ENCODE measurements around the gene SPZ1.
"Not testable (repeated sequence)": the region's sequence is repeated elsewhere in the genome, so short reads cannot be mapped to it uniquely, and the experiment has no call there.

Gene SPZ1

GRCh38 chr5:80319702-80320101, at the start of gene SPZ1:
TSS of gene SPZ1 (plus strand) at chr5:80320002. CDS start at chr5:80320216, 214 bp downstream.
- Histone ChIP-seq H2AFZ (ENCODE audit: low read length, unreplicated experiment) (no peak within 1 kb of the TSS), H3K4me1 (ENCODE audit: control insufficient read depth, insufficient read depth, low read length, unreplicated experiment) (no peaks in the 10 kb centered on the region), H3K4me3 (ENCODE audit: low read depth, low read length) (no peak within 1 kb of the TSS), H3K27ac (ENCODE audit: low read depth, low read length) (no peak within 1 kb of the TSS), H3K27me3 (ENCODE audit: insufficient read depth, low read length) (peaks cover 44% of the 10 kb centered on the region), H3K36me3 (ENCODE audit: insufficient read depth, low read length) (no peaks in the 10 kb centered on the region), H3K79me2 (ENCODE audit: control insufficient read depth, insufficient read depth, low read length, unreplicated experiment) (no peaks in the 10 kb centered on the region)

- not testable (repeated sequence) for H3K27ac ChIP-seq (ENCODE audit: low read depth, low read length); H2AFZ ChIP-seq (ENCODE audit: low read length, unreplicated experiment); H3K4me3 ChIP-seq (ENCODE audit: low read depth, low read length); H3K79me2 ChIP-seq (ENCODE audit: control insufficient read depth, insufficient read depth, low read length, unreplicated experiment); H3K27me3 ChIP-seq (ENCODE audit: insufficient read depth, low read length); H3K4me1 ChIP-seq (ENCODE audit: control insufficient read depth, insufficient read depth, low read length, unreplicated experiment); H3K36me3 ChIP-seq (ENCODE audit: insufficient read depth, low read length)
These were observed 49.3 kb upstream of the SPZ1 start for GRCh38 chr5:80270543-80270942.

DNA sequence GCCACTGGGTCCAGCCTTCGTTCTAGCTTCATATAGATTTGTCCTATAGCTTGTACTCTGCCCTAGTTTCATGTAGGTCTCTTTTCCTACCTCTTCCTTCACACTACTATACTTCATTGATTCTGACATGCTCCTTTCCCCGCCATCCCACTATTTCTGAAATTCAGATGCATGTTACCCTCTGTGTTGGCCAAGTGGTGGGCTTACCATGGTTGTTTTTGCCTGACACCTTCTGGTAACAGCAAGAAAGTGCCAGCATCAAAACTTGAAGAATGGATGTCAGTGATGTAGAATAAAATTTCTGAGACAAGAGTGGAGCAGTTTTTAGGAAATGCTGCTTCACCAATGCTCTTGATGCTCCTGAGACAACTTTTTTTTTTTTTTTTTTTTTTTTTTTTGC, 44.5 kb upstream of the SPZ1 start:
- no peaks in the 10 kb centered on the region for H3K27me3 ChIP-seq (ENCODE audit: insufficient read depth, low read length)
- no peaks in the 10 kb centered on the region for H3K4me1 ChIP-seq (ENCODE audit: control insufficient read depth, insufficient read depth, low read length, unreplicated experiment)
- H3K4me3 ChIP-seq (ENCODE audit: low read depth, low read length), result no peak overlapping the region
- H2AFZ ChIP-seq (ENCODE audit: low read length, unreplicated experiment), result no peak overlapping the region
- no peak overlapping the region for H3K27ac ChIP-seq (ENCODE audit: low read depth, low read length)
- no peaks in the 10 kb centered on the region for H3K79me2 ChIP-seq (ENCODE audit: control insufficient read depth, insufficient read depth, low read length, unreplicated experiment)
- no peaks in the 10 kb centered on the region for H3K36me3 ChIP-seq (ENCODE audit: insufficient read depth, low read length)

DNA sequence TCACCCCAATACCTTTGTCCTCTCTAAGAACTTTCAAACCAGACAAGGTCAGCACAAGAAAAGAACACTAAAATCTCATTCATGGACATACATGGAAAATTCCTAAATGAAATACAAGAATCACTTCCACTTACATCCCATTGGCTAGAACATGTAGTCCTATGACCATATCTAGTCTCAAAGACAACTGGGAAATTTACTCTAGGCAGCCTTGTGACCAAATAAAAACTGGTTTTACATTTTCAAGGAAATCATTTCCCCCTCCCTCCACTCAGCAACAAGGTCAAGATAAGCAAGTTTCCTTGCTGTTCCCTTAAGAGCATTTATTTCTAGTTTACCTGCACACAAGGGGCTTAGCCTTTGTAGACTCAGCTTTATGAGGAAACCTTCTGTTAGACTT, 43.6 kb upstream of the SPZ1 start:
- no peaks in the 10 kb centered on the region for H3K4me1 ChIP-seq (ENCODE audit: control insufficient read depth, insufficient read depth, low read length, unreplicated experiment)
- no peaks in the 10 kb centered on the region for H3K27me3 ChIP-seq (ENCODE audit: insufficient read depth, low read length)
- H3K36me3 ChIP-seq (ENCODE audit: insufficient read depth, low read length), result no peaks in the 10 kb centered on the region
- H2AFZ ChIP-seq (ENCODE audit: low read length, unreplicated experiment), result no peak overlapping the region
- H3K79me2 ChIP-seq (ENCODE audit: control insufficient read depth, insufficient read depth, low read length, unreplicated experiment), result no peaks in the 10 kb centered on the region
- H3K27ac ChIP-seq (ENCODE audit: low read depth, low read length), result no peak overlapping the region
- no peak overlapping the region for H3K4me3 ChIP-seq (ENCODE audit: low read depth, low read length)

DNA sequence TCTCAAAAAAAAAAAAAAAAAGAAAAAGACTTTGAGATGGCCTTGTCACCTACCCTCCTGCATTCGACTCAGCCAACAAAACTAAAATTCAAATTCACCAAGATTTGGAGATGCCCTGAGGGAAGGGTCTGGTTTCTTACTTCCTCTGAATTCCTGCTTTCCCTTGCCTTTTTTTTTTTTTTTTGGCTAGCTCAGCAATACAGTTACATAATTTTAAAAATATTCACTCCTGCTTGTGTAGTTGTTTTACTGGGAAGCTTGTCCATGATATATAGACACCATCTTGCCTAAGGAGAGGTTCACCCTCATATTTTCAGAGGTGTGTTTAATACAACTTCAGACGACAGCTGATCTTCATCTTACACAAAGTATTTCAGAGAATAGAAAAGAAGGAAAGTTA, 42.6 kb upstream of the SPZ1 start:
- Histone ChIP-seq H3K4me1 (ENCODE audit: control insufficient read depth, insufficient read depth, low read length, unreplicated experiment) (no peaks in the 10 kb centered on the region), H3K79me2 (ENCODE audit: control insufficient read depth, insufficient read depth, low read length, unreplicated experiment) (no peaks in the 10 kb centered on the region), H3K27ac (ENCODE audit: low read depth, low read length) (no peak overlapping the region), H3K4me3 (ENCODE audit: low read depth, low read length) (no peak overlapping the region), H3K27me3 (ENCODE audit: insufficient read depth, low read length) (no peaks in the 10 kb centered on the region), H3K36me3 (ENCODE audit: insufficient read depth, low read length) (no peaks in the 10 kb centered on the region), H2AFZ (ENCODE audit: low read length, unreplicated experiment) (no peak overlapping the region)

DNA sequence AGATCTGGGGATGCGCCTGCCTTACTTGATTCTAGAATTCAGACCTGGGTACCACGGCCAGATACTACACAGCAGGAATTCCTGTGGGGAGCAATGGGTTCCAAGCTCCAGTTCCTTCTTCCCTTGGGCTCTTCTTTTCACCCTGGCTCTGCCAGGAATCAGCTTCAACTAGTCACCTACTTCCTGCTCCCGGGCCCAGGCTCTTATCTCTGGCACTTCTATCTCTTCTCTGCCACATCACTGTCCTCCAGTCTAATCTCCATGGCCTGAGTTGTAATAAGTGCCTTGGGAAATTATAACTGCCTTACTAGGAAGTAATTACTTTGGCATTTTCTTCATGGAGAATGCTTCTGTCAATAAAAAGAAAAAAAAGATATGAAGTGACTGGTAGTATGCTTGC, 37.7 kb upstream of the SPZ1 start:
- Histone ChIP-seq H3K4me1 (ENCODE audit: control insufficient read depth, insufficient read depth, low read length, unreplicated experiment) (no peaks in the 10 kb centered on the region), H2AFZ (ENCODE audit: low read length, unreplicated experiment) (no peak overlapping the region), H3K79me2 (ENCODE audit: control insufficient read depth, insufficient read depth, low read length, unreplicated experiment) (no peaks in the 10 kb centered on the region), H3K36me3 (ENCODE audit: insufficient read depth, low read length) (no peaks in the 10 kb centered on the region), H3K27me3 (ENCODE audit: insufficient read depth, low read length) (peaks cover 13% of the 10 kb centered on the region), H3K27ac (ENCODE audit: low read depth, low read length) (no peak overlapping the region), H3K4me3 (ENCODE audit: low read depth, low read length) (no peak overlapping the region)

DNA sequence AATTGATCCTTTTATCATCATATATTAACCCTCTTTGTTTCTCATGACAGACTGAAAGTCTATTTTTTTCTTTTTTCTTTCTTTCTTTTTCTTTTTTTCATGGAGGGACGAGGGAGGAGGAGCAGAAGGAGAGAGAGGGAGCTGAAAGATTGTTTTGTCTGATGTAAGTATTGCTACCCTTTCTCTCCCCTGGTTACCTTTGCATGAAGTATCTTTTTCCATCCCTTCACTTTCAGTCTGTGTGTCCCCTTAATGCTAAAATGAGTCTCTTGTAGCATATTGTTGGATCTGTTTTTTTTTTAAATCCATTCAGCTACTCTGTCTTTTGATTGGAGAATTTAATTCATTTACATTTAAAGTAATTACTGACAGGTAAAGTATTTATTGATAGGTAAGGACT, 36.4 kb upstream of the SPZ1 start:
- H3K79me2 ChIP-seq (ENCODE audit: control insufficient read depth, insufficient read depth, low read length, unreplicated experiment), result no peaks in the 10 kb centered on the region
- H3K4me3 ChIP-seq (ENCODE audit: low read depth, low read length), result no peak overlapping the region
- H3K27ac ChIP-seq (ENCODE audit: low read depth, low read length), result no peak overlapping the region
- H2AFZ ChIP-seq (ENCODE audit: low read length, unreplicated experiment), result no peak overlapping the region
- H3K27me3 ChIP-seq (ENCODE audit: insufficient read depth, low read length), result peaks cover 13% of the 10 kb centered on the region
- no peaks in the 10 kb centered on the region for H3K36me3 ChIP-seq (ENCODE audit: insufficient read depth, low read length)
- H3K4me1 ChIP-seq (ENCODE audit: control insufficient read depth, insufficient read depth, low read length, unreplicated experiment), result no peaks in the 10 kb centered on the region

DNA sequence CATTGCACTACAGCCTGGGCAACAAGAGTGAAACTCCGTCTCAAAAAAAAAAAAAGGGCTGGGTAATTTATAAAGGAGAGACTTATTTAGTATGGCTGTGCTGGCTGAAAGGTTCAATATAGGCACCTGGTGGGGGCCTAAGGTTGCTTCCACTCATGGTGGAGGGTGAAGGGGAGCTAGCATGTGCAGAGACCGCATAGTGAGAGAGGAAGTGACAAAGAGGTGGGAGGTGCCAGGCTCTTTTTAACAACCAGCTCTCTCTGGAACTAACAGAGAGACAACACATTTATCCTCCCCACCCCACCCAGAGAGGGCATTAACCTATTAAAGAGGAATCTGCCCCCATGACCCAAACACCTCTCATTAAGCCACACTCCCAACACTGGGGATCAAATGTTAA, 35.1 kb upstream of the SPZ1 start:
- H3K27ac ChIP-seq (ENCODE audit: low read depth, low read length), result no peak overlapping the region
- no peaks in the 10 kb centered on the region for H3K36me3 ChIP-seq (ENCODE audit: insufficient read depth, low read length)
- H3K27me3 ChIP-seq (ENCODE audit: insufficient read depth, low read length), result peaks cover 13% of the 10 kb centered on the region
- H3K4me1 ChIP-seq (ENCODE audit: control insufficient read depth, insufficient read depth, low read length, unreplicated experiment), result no peaks in the 10 kb centered on the region
- H2AFZ ChIP-seq (ENCODE audit: low read length, unreplicated experiment), result no peak overlapping the region
- no peak overlapping the region for H3K4me3 ChIP-seq (ENCODE audit: low read depth, low read length)
- no peaks in the 10 kb centered on the region for H3K79me2 ChIP-seq (ENCODE audit: control insufficient read depth, insufficient read depth, low read length, unreplicated experiment)

- H3K27me3 ChIP-seq (ENCODE audit: insufficient read depth, low read length), result peaks cover 22% of the 10 kb centered on the region
- no peak overlapping the region for H3K27ac ChIP-seq (ENCODE audit: low read depth, low read length)
- H3K36me3 ChIP-seq (ENCODE audit: insufficient read depth, low read length), result no peaks in the 10 kb centered on the region
- no peaks in the 10 kb centered on the region for H3K79me2 ChIP-seq (ENCODE audit: control insufficient read depth, insufficient read depth, low read length, unreplicated experiment)
- H2AFZ ChIP-seq (ENCODE audit: low read length, unreplicated experiment), result no peak overlapping the region
- no peak overlapping the region for H3K4me3 ChIP-seq (ENCODE audit: low read depth, low read length)
- no peaks in the 10 kb centered on the region for H3K4me1 ChIP-seq (ENCODE audit: control insufficient read depth, insufficient read depth, low read length, unreplicated experiment)
These were observed 31.6 kb upstream of the SPZ1 start for GRCh38 chr5:80288177-80288576.

GRCh38 chr5:80289320-80289719, 30.5 kb upstream of the SPZ1 start:
- no peaks in the 10 kb centered on the region for H3K36me3 ChIP-seq (ENCODE audit: insufficient read depth, low read length)
- peaks cover 22% of the 10 kb centered on the region for H3K27me3 ChIP-seq (ENCODE audit: insufficient read depth, low read length)
- no peaks in the 10 kb centered on the region for H3K79me2 ChIP-seq (ENCODE audit: control insufficient read depth, insufficient read depth, low read length, unreplicated experiment)
- H2AFZ ChIP-seq (ENCODE audit: low read length, unreplicated experiment), result no peak overlapping the region
- no peak overlapping the region for H3K27ac ChIP-seq (ENCODE audit: low read depth, low read length)
- no peaks in the 10 kb centered on the region for H3K4me1 ChIP-seq (ENCODE audit: control insufficient read depth, insufficient read depth, low read length, unreplicated experiment)
- no peak overlapping the region for H3K4me3 ChIP-seq (ENCODE audit: low read depth, low read length)

DNA sequence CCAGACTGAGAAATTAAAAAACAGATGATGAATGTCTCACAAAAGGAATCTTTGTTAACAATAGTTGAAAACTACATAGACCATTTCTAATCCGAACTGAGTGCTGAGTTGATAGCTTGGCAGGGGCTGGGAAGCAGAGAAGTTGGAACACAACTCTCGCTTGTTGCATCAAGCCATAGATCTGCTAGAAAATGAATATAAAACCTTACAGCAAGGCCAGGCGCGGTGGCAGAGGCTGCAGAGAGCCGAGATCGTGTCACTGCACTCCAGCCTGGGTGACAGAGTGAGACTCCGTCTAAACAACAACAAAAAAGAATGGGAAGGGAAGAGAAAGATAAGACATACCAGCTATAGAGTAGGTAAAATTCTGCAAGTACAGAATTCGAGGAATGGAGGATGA, 28.0 kb upstream of the SPZ1 start:
- Histone ChIP-seq H2AFZ (ENCODE audit: low read length, unreplicated experiment) (no peak overlapping the region), H3K4me3 (ENCODE audit: low read depth, low read length) (no peak overlapping the region), H3K79me2 (ENCODE audit: control insufficient read depth, insufficient read depth, low read length, unreplicated experiment) (no peaks in the 10 kb centered on the region), H3K36me3 (ENCODE audit: insufficient read depth, low read length) (no peaks in the 10 kb centered on the region), H3K4me1 (ENCODE audit: control insufficient read depth, insufficient read depth, low read length, unreplicated experiment) (no peaks in the 10 kb centered on the region), H3K27ac (ENCODE audit: low read depth, low read length) (no peak overlapping the region), H3K27me3 (ENCODE audit: insufficient read depth, low read length) (peaks cover 14% of the 10 kb centered on the region)

DNA sequence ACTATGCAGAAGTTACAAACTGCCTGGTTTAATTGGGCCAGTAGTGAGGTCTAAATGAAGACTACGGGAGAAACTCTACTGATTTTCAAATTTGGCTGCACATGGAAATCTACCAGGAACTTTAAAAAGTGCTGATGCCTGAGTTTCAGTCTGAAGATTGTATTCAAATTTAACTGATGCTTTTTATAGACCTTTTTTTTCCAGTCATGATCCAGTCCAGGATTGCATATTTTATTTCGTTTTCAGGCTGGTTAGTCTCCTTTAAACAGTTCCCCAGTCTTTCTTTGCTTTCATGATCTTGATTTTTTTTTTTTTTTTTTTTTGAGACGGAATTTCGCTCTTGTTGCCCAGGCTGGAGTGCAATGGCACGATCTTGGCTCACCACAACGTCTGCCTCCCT, 23.7 kb upstream of the SPZ1 start:
- no peak overlapping the region for H3K4me3 ChIP-seq (ENCODE audit: low read depth, low read length)
- H3K27me3 ChIP-seq (ENCODE audit: insufficient read depth, low read length), result peaks cover 10% of the 10 kb centered on the region
- H3K27ac ChIP-seq (ENCODE audit: low read depth, low read length), result no peak overlapping the region
- H2AFZ ChIP-seq (ENCODE audit: low read length, unreplicated experiment), result no peak overlapping the region
- no peaks in the 10 kb centered on the region for H3K36me3 ChIP-seq (ENCODE audit: insufficient read depth, low read length)
- H3K4me1 ChIP-seq (ENCODE audit: control insufficient read depth, insufficient read depth, low read length, unreplicated experiment), result no peaks in the 10 kb centered on the region
- H3K79me2 ChIP-seq (ENCODE audit: control insufficient read depth, insufficient read depth, low read length, unreplicated experiment), result no peaks in the 10 kb centered on the region

Data from ACC112 (cell line).